Measurements from ENCODE around the gene IL10RB.

The IL10RB gene

GRCh38 chr21:33229099-33229783 lies 36.9 kb upstream of the IL10RB start:
- no peak for DNase-seq
- no peak overlapping the region for H3K23ac ChIP-seq (ENCODE audit: low read length)
- WGBS (ENCODE audit: extremely low coverage, insufficient coverage, low lambda C conversion rate) = no CpG with 5 or more reads among the region's 18 CpGs

GRCh38 chr21:33229784-33230544 lies 36.2 kb upstream of the IL10RB start, which contains the start of gene IFNAR2:
IFNAR2 (plus strand) TSS chr21:33229938; CDS start chr21:33241923, 11,985 bp downstream.
- Histone ChIP-seq H4K8ac (ENCODE audit: low read depth, low read length) (no peak within 1 kb of the TSS), H3K4me2 (ENCODE audit: low read length) (peak within 1 kb of the TSS; percentile 78), H2AK5ac (ENCODE audit: low read length) (no peak within 1 kb of the TSS), H4K5ac (ENCODE audit: low read length) (no peak within 1 kb of the TSS), H3K79me2 (ENCODE audit: control insufficient read depth, insufficient read depth, low read length) (no peaks in the 10 kb centered on the region), H2BK15ac (replicated peaks; ENCODE audit: low read depth) (no peak within 1 kb of the TSS), H3K36me3 (ENCODE audit: control insufficient read depth, insufficient read depth, low read length) (no peaks in the 10 kb centered on the region), H3K4ac (ENCODE audit: low read depth, low read length) (no peak within 1 kb of the TSS), H2BK5ac (ENCODE audit: low read length) (no peak within 1 kb of the TSS), H3K79me1 (ENCODE audit: low read length) (no peaks in the 10 kb centered on the region), H3K56ac (ENCODE audit: low read length) (peak within 1 kb of the TSS; percentile 87), H2BK120ac (ENCODE audit: low read depth, low read length) (no peak within 1 kb of the TSS), H3K27ac (ENCODE audit: low read depth, low read length) (peak within 1 kb of the TSS; percentile 77), H3K23ac (ENCODE audit: low read length) (peak within 1 kb of the TSS; percentile 68), H3K9ac (ENCODE audit: low read length) (peak within 1 kb of the TSS; percentile 83), H3K4me3 (ENCODE audit: low read length) (peak within 1 kb of the TSS; percentile 73), H3K18ac (ENCODE audit: low read length) (peak within 1 kb of the TSS; percentile 73), H3K4me1 (ENCODE audit: control insufficient read depth, low read depth, low read length) (peaks cover 6% of the 10 kb centered on the region), H3K27me3 (ENCODE audit: insufficient read depth, low read length, poor library complexity) (no peaks in the 10 kb centered on the region)
- WGBS (ENCODE audit: extremely low coverage, insufficient coverage, low lambda C conversion rate) = no CpG with 5 or more reads among the region's 95 CpGs
- DNase-seq = peak; percentile 77

More at GRCh38 chr21:33229099-33229783, 36.9 kb upstream of the IL10RB start:
- no peaks in the 10 kb centered on the region for H3K27me3 ChIP-seq (ENCODE audit: insufficient read depth, low read length, poor library complexity)
- H3K27ac ChIP-seq (ENCODE audit: low read depth, low read length) = no peak overlapping the region
- no peak overlapping the region for H2BK5ac ChIP-seq (ENCODE audit: low read length)
- H3K18ac ChIP-seq (ENCODE audit: low read length) = no peak overlapping the region
- H3K4me2 ChIP-seq (ENCODE audit: low read length) = peak overlapping the region; percentile 46
- H4K8ac ChIP-seq (ENCODE audit: low read depth, low read length) = no peak overlapping the region
- H3K4ac ChIP-seq (ENCODE audit: low read depth, low read length) = no peak overlapping the region
- no peaks in the 10 kb centered on the region for H3K36me3 ChIP-seq (ENCODE audit: control insufficient read depth, insufficient read depth, low read length)
- peaks cover 3% of the 10 kb centered on the region for H3K4me1 ChIP-seq (ENCODE audit: control insufficient read depth, low read depth, low read length)
- H2BK15ac ChIP-seq (replicated peaks; ENCODE audit: low read depth) = no peak overlapping the region
- no peak overlapping the region for H2AK5ac ChIP-seq (ENCODE audit: low read length)
- H3K79me1 ChIP-seq (ENCODE audit: low read length) = no peaks in the 10 kb centered on the region
- no peak overlapping the region for H3K4me3 ChIP-seq (ENCODE audit: low read length)
- no peaks in the 10 kb centered on the region for H3K79me2 ChIP-seq (ENCODE audit: control insufficient read depth, insufficient read depth, low read length)
- H3K9ac ChIP-seq (ENCODE audit: low read length) = peak overlapping the region; percentile 26
- no peak overlapping the region for H2BK120ac ChIP-seq (ENCODE audit: low read depth, low read length)
- no peak overlapping the region for H3K56ac ChIP-seq (ENCODE audit: low read length)
- H4K5ac ChIP-seq (ENCODE audit: low read length) = no peak overlapping the region

GRCh38 chr21:33230545-33231324 lies 35.4 kb upstream of the IL10RB start:
- H2BK5ac ChIP-seq (ENCODE audit: low read length) = no peak overlapping the region
- peak overlapping the region; percentile 73 for H3K4me3 ChIP-seq (ENCODE audit: low read length)
- H4K8ac ChIP-seq (ENCODE audit: low read depth, low read length) = no peak overlapping the region
- no peaks in the 10 kb centered on the region for H3K79me1 ChIP-seq (ENCODE audit: low read length)
- H3K9ac ChIP-seq (ENCODE audit: low read length) = peak overlapping the region; percentile 83
- H2BK15ac ChIP-seq (replicated peaks; ENCODE audit: low read depth) = no peak overlapping the region
- no peak overlapping the region for H4K5ac ChIP-seq (ENCODE audit: low read length)
- H2AK5ac ChIP-seq (ENCODE audit: low read length) = no peak overlapping the region
- H3K79me2 ChIP-seq (ENCODE audit: control insufficient read depth, insufficient read depth, low read length) = no peaks in the 10 kb centered on the region
- H3K4me2 ChIP-seq (ENCODE audit: low read length) = peak overlapping the region; percentile 78
- peaks cover 6% of the 10 kb centered on the region for H3K4me1 ChIP-seq (ENCODE audit: control insufficient read depth, low read depth, low read length)
- no peaks in the 10 kb centered on the region for H3K36me3 ChIP-seq (ENCODE audit: control insufficient read depth, insufficient read depth, low read length)
- peak overlapping the region; percentile 87 for H3K56ac ChIP-seq (ENCODE audit: low read length)
- DNase-seq = peak; percentile 59
- no peak overlapping the region for H2BK120ac ChIP-seq (ENCODE audit: low read depth, low read length)
- H3K27ac ChIP-seq (ENCODE audit: low read depth, low read length) = no peak overlapping the region
- H3K18ac ChIP-seq (ENCODE audit: low read length) = no peak overlapping the region
- H3K27me3 ChIP-seq (ENCODE audit: insufficient read depth, low read length, poor library complexity) = no peaks in the 10 kb centered on the region
- WGBS (ENCODE audit: extremely low coverage, insufficient coverage, low lambda C conversion rate) = no CpG with 5 or more reads among the region's 30 CpGs
- peak overlapping the region; percentile 68 for H3K23ac ChIP-seq (ENCODE audit: low read length)
- no peak overlapping the region for H3K4ac ChIP-seq (ENCODE audit: low read depth, low read length)

- no peak overlapping the region for H2BK5ac ChIP-seq (ENCODE audit: low read length)
- no peak overlapping the region for H4K8ac ChIP-seq (ENCODE audit: low read depth, low read length)
- H3K36me3 ChIP-seq (ENCODE audit: control insufficient read depth, insufficient read depth, low read length) = no peaks in the 10 kb centered on the region
- H3K4me3 ChIP-seq (ENCODE audit: low read length) = no peak overlapping the region
- H3K4me1 ChIP-seq (ENCODE audit: control insufficient read depth, low read depth, low read length) = peaks cover 6% of the 10 kb centered on the region
- no CpG with 5 or more reads among the region's 8 CpGs for WGBS (ENCODE audit: extremely low coverage, insufficient coverage, low lambda C conversion rate)
- no peak overlapping the region for H2BK120ac ChIP-seq (ENCODE audit: low read depth, low read length)
- H3K79me1 ChIP-seq (ENCODE audit: low read length) = peaks cover 3% of the 10 kb centered on the region
- no peak overlapping the region for H4K5ac ChIP-seq (ENCODE audit: low read length)
- H3K23ac ChIP-seq (ENCODE audit: low read length) = no peak overlapping the region
- H3K27ac ChIP-seq (ENCODE audit: low read depth, low read length) = no peak overlapping the region
- H3K4ac ChIP-seq (ENCODE audit: low read depth, low read length) = no peak overlapping the region
- H3K9ac ChIP-seq (ENCODE audit: low read length) = no peak overlapping the region
- no peak overlapping the region for H3K4me2 ChIP-seq (ENCODE audit: low read length)
- H3K79me2 ChIP-seq (ENCODE audit: control insufficient read depth, insufficient read depth, low read length) = no peaks in the 10 kb centered on the region
- H2AK5ac ChIP-seq (ENCODE audit: low read length) = no peak overlapping the region
- no peak for DNase-seq
- no peak overlapping the region for H2BK15ac ChIP-seq (replicated peaks; ENCODE audit: low read depth)
- no peak overlapping the region for H3K56ac ChIP-seq (ENCODE audit: low read length)
- no peaks in the 10 kb centered on the region for H3K27me3 ChIP-seq (ENCODE audit: insufficient read depth, low read length, poor library complexity)
- H3K18ac ChIP-seq (ENCODE audit: low read length) = no peak overlapping the region
Measured at GRCh38 chr21:33231526-33231925, 34.6 kb upstream of the IL10RB start.

GRCh38 chr21:33232291-33233034 lies 33.7 kb upstream of the IL10RB start:
- Histone ChIP-seq H4K5ac (ENCODE audit: low read length) (no peak overlapping the region), H3K79me1 (ENCODE audit: low read length) (peaks cover 3% of the 10 kb centered on the region), H3K4me2 (ENCODE audit: low read length) (no peak overlapping the region), H2BK5ac (ENCODE audit: low read length) (no peak overlapping the region), H3K79me2 (ENCODE audit: control insufficient read depth, insufficient read depth, low read length) (no peaks in the 10 kb centered on the region), H2BK120ac (ENCODE audit: low read depth, low read length) (no peak overlapping the region), H3K27me3 (ENCODE audit: insufficient read depth, low read length, poor library complexity) (no peaks in the 10 kb centered on the region), H3K36me3 (ENCODE audit: control insufficient read depth, insufficient read depth, low read length) (no peaks in the 10 kb centered on the region), H4K8ac (ENCODE audit: low read depth, low read length) (no peak overlapping the region), H2AK5ac (ENCODE audit: low read length) (no peak overlapping the region), H3K18ac (ENCODE audit: low read length) (no peak overlapping the region), H3K27ac (ENCODE audit: low read depth, low read length) (no peak overlapping the region), H3K4ac (ENCODE audit: low read depth, low read length) (no peak overlapping the region), H2BK15ac (replicated peaks; ENCODE audit: low read depth) (no peak overlapping the region), H3K4me1 (ENCODE audit: control insufficient read depth, low read depth, low read length) (peaks cover 6% of the 10 kb centered on the region), H3K9ac (ENCODE audit: low read length) (peak overlapping the region; percentile 27), H3K56ac (ENCODE audit: low read length) (no peak overlapping the region), H3K23ac (ENCODE audit: low read length) (no peak overlapping the region), H3K4me3 (ENCODE audit: low read length) (no peak overlapping the region)
- no CpG with 5 or more reads among the region's 5 CpGs for WGBS (ENCODE audit: extremely low coverage, insufficient coverage, low lambda C conversion rate)
- no peak for DNase-seq

All from mesendoderm (in vitro differentiated cells).